Endothelial cell (in vitro differentiated cells): ENCODE results near the gene PRPF6. TPM values are rescaled to one million over a fixed set of nuclear protein-coding genes. Genes with fewer than 3 reads are reported as not detected.
"Not testable (repeated sequence)": the region's sequence is repeated elsewhere in the genome, so short reads cannot be mapped to it uniquely, and the experiment has no call there.

Experiments used
- DNase-seq: peaks from one replicate; pipeline ENCODE4 v3.0.0; 2021; ENCODE audit warnings: low spot score
- H3K27ac Mint-ChIP-seq: one replicate; pipeline ENCODE4 v1.8.0; 2021; ENCODE audit warnings: mixed read lengths, inconsistent platforms; ENCODE audit not compliant: unreplicated experiment
- H3K27me3 Mint-ChIP-seq: one replicate; pipeline ENCODE4 v1.8.0; 2021; ENCODE audit warnings: mild to moderate bottlenecking, moderate library complexity, mixed read lengths, inconsistent platforms; ENCODE audit not compliant: unreplicated experiment
- H3K36me3 Mint-ChIP-seq: one replicate; pipeline ENCODE4 v1.8.0; 2021; ENCODE audit warnings: mild to moderate bottlenecking, low read depth, mixed read lengths, inconsistent platforms; ENCODE audit not compliant: unreplicated experiment
- H3K4me1 Mint-ChIP-seq: one replicate; pipeline ENCODE4 v1.8.0; 2021; ENCODE audit warnings: mild to moderate bottlenecking, mixed read lengths, inconsistent platforms; ENCODE audit not compliant: unreplicated experiment
- H3K4me3 Mint-ChIP-seq: one replicate; pipeline ENCODE4 v1.8.0; 2021; ENCODE audit warnings: mild to moderate bottlenecking, mixed read lengths, inconsistent platforms; ENCODE audit not compliant: unreplicated experiment
- H3K9me3 Mint-ChIP-seq: one replicate; pipeline ENCODE4 v1.8.0; 2021; ENCODE audit warnings: mixed read lengths, inconsistent platforms; ENCODE audit not compliant: unreplicated experiment
- CTCF ChIP-seq: fragments of 200-600 bp; sonication (generic); IDR thresholded peaks from one replicate; pipeline ENCODE4 v1.5.0; 2021; ENCODE audit warnings: antibody characterized with exemption; ENCODE audit not compliant: unreplicated experiment
- total RNA-seq: library from RNA; stranded (reverse); fragmentation: NEBNext Ultra II Directional; extraction: Animal tissue kit (Norgen Biotek cat#: 25700); gene quantifications from one replicate; pipeline ENCODE4 v1.2.1, GENCODE V29; 2021; ENCODE audit not compliant: unreplicated experiment

PRPF6 gene
- total RNA-seq, 1 donor from 2014 or later = 73.4 TPM

DNA sequence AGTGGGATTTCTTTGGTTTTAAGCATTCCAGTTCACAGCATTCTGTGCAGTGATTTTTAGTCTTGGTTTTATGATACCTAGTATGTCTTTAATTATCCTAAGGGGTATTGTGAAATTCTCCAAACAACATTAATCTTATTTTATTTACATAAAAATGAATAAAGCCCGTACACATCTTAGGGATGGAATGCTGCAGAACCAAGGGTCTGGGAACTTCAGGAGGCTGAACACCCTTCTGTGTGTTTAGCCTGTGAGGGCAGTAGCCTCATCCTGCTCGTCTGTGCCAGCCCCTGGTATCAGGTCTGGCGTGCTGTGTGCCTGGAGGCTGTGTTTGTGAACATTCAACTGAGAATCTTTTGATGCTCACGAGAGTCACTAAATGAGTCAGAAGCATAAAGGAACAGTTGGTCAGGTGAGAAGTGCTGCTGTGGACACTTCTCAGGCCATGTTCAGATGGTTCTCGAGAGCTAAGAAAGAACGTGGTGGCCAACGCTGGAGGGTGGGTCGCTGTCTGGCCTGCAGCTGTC, 29.8 kb downstream of the PRPF6 start:
- Mint-ChIP-seq H3K4me3 (no peak overlapping the region), H3K4me1 (peaks cover 22% of the 10 kb centered on the region), H3K27ac (no peak overlapping the region), H3K27me3 (peaks cover 12% of the 10 kb centered on the region), H3K36me3 (peaks cover 50% of the 10 kb centered on the region), H3K9me3 (peaks cover 15% of the 10 kb centered on the region)
- TF ChIP-seq CTCF = no peak
- no peak for DNase-seq

- H3K4me3 Mint-ChIP-seq = no peak overlapping the region
- peaks cover 51% of the 10 kb centered on the region for H3K36me3 Mint-ChIP-seq
Observed at GRCh38 chr20:64011366-64011779, 30.4 kb downstream of the PRPF6 start.

GRCh38 chr20:64012385-64013154, 31.6 kb downstream of the PRPF6 start:
- not testable (repeated sequence) for H3K27ac Mint-ChIP-seq, DNase-seq, H3K4me3 Mint-ChIP-seq
- Mint-ChIP-seq H3K4me1 (peaks cover 22% of the 10 kb centered on the region), H3K9me3 (peaks cover 15% of the 10 kb centered on the region), H3K27me3 (peaks cover 13% of the 10 kb centered on the region), H3K36me3 (peaks cover 56% of the 10 kb centered on the region)

More at GRCh38 chr20:64011366-64011779, 30.4 kb downstream of the PRPF6 start:
- H3K27me3 Mint-ChIP-seq = peaks cover 12% of the 10 kb centered on the region
- H3K4me1 Mint-ChIP-seq = peaks cover 22% of the 10 kb centered on the region
- H3K27ac Mint-ChIP-seq = no peak overlapping the region
- no peak for TF ChIP-seq CTCF
- peaks cover 15% of the 10 kb centered on the region for H3K9me3 Mint-ChIP-seq
- DNase-seq = no peak

DNA sequence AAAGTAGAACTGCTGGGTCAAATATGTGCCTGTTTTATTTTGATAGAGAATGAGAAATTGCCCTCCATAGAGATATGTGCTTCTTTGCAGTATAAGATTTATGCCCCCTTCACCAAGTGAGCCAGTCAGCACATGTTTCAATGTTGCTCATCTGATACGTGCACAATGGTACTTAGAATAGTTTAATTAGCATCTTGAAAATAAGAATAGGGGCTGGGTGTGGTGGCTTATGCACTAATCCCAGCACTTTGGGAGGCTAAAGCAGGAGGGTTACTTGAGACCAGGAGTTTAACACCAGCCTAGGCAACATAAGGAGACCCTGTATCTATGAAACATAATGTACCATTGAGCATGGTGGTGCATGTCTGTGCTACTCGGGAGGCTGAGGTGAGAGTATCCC, 34.7 kb downstream of the PRPF6 start:
- no peaks in the 10 kb centered on the region for H3K9me3 Mint-ChIP-seq
- TF ChIP-seq CTCF = no peak
- no peak overlapping the region for H3K27ac Mint-ChIP-seq
- DNase-seq = no peak
- H3K36me3 Mint-ChIP-seq = peaks cover 50% of the 10 kb centered on the region
- no peak overlapping the region for H3K4me3 Mint-ChIP-seq
- H3K27me3 Mint-ChIP-seq = peaks cover 8% of the 10 kb centered on the region
- H3K4me1 Mint-ChIP-seq = peaks cover 3% of the 10 kb centered on the region

DNA sequence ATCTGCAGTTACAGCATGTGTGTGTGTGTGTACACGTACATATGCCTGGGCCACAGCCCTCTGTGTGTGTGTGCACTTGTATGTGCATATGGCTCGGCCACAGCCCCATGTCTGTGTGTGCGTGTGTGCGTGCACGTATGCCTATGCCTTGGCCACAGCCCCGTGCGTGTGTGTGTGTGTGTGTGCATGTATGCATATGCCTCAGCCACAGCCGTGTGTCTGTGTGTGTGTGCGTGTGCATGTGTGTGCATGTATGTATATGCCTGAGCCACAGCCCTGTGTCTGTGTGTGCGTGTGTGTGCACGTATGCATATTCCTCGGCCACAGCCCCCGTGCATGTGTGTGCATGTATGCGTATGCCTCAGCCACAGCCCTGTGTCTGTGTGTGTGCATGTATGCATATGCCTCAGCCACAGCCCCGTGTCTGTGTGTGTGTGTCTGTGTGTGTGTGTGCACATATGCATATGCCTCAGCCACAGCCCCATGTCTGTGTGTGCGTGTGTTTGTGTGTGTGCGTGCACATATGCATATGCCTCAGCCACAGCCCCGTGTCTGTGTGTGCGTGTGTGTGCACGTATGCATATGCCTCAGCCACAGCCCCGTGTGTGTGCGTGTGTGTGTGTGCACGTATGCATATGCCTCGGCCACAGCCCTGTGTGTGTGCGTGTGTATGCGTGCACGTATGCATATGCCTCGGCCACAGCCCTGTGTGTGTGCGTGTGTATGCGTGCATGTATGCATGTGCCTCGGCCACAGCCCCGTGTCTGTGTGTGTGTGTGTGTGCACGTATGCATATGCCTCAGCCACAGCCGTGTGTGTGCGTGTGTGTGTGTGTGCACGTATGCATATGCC, 40.4 kb downstream of the PRPF6 start:
- Mint-ChIP-seq H3K4me3 (peak overlapping the region; percentile 78), H3K27ac (no peak overlapping the region), H3K9me3 (no peaks in the 10 kb centered on the region), H3K27me3 (peaks cover 10% of the 10 kb centered on the region), H3K4me1 (peaks cover 3% of the 10 kb centered on the region), H3K36me3 (peaks cover 67% of the 10 kb centered on the region)
- no peak for DNase-seq
- TF ChIP-seq CTCF = no peak
